ENCODE results near the gene MERTK.

Gene MERTK

GRCh38 chr2:112001136-112001715 is 102.8 kb downstream of the MERTK start:
- TF ChIP-seq FOXP2 (optimal IDR thresholded peaks at IDR 0.05; ENCODE audit: borderline replicate concordance, extremely low read depth, extremely low read length, insufficient read depth) (no peak), REST (IDR thresholded peaks at IDR 0.05; ENCODE audit: insufficient read depth in 1 of 2, low read depth in 2 of 2, low read length in 2 of 2) (no peak), SIN3A (IDR thresholded peaks at IDR 0.05; ENCODE audit: borderline replicate concordance, insufficient read depth, low read length) (no peak), POLR2AphosphoS5 (IDR thresholded peaks at IDR 0.05; ENCODE audit: low read depth, low read length) (no peak), TAF1 (IDR thresholded peaks at IDR 0.05; ENCODE audit: borderline replicate concordance, insufficient read depth, low read length) (no peak)

- TF ChIP-seq SIN3A (IDR thresholded peaks at IDR 0.05; ENCODE audit: borderline replicate concordance, insufficient read depth, low read length) (no peak), FOXP2 (optimal IDR thresholded peaks at IDR 0.05; ENCODE audit: borderline replicate concordance, extremely low read depth, extremely low read length, insufficient read depth) (no peak), REST (IDR thresholded peaks at IDR 0.05; ENCODE audit: insufficient read depth in 1 of 2, low read depth in 2 of 2, low read length in 2 of 2) (no peak), POLR2AphosphoS5 (IDR thresholded peaks at IDR 0.05; ENCODE audit: low read depth, low read length) (no peak), TAF1 (IDR thresholded peaks at IDR 0.05; ENCODE audit: borderline replicate concordance, insufficient read depth, low read length) (no peak)
Measured at GRCh38 chr2:112001942-112002341, 103.5 kb downstream of the MERTK start.

GRCh38 chr2:112003576-112004252 is 105.3 kb downstream of the MERTK start:
- TF ChIP-seq SIN3A (IDR thresholded peaks at IDR 0.05; ENCODE audit: borderline replicate concordance, insufficient read depth, low read length), result no peak
- no peak for TF ChIP-seq FOXP2 (optimal IDR thresholded peaks at IDR 0.05; ENCODE audit: borderline replicate concordance, extremely low read depth, extremely low read length, insufficient read depth)
- TF ChIP-seq REST (IDR thresholded peaks at IDR 0.05; ENCODE audit: insufficient read depth in 1 of 2, low read depth in 2 of 2, low read length in 2 of 2), result no peak
- no peak for TF ChIP-seq POLR2AphosphoS5 (IDR thresholded peaks at IDR 0.05; ENCODE audit: low read depth, low read length)
- TF ChIP-seq TAF1 (IDR thresholded peaks at IDR 0.05; ENCODE audit: borderline replicate concordance, insufficient read depth, low read length), result no peak

- TF ChIP-seq TAF1 (IDR thresholded peaks at IDR 0.05; ENCODE audit: borderline replicate concordance, insufficient read depth, low read length), result no peak
- no peak for TF ChIP-seq FOXP2 (optimal IDR thresholded peaks at IDR 0.05; ENCODE audit: borderline replicate concordance, extremely low read depth, extremely low read length, insufficient read depth)
- TF ChIP-seq REST (IDR thresholded peaks at IDR 0.05; ENCODE audit: insufficient read depth in 1 of 2, low read depth in 2 of 2, low read length in 2 of 2), result no peak
- no peak for TF ChIP-seq SIN3A (IDR thresholded peaks at IDR 0.05; ENCODE audit: borderline replicate concordance, insufficient read depth, low read length)
- TF ChIP-seq POLR2AphosphoS5 (IDR thresholded peaks at IDR 0.05; ENCODE audit: low read depth, low read length), result no peak
Measured at GRCh38 chr2:112004253-112004645, 105.8 kb downstream of the MERTK start.

Measured in PFSK-1 (cell line).